GM23248 (cell line): Measurements from ENCODE around the gene BCAS1.

Experiments used
- EZH2 ChIP-seq: fragments of 200-600 bp; sonication (generic); IDR thresholded peaks from 2 replicates; pipeline ENCODE4 v1.6.1; 2018; ENCODE audit warnings: antibody characterized with exemption, mild to moderate bottlenecking; ENCODE audit not compliant: insufficient read depth, poor library complexity, severe bottlenecking
- EZH2phosphoT487 ChIP-seq: fragments of 200-600 bp; sonication (generic); IDR thresholded peaks from 2 replicates; pipeline ENCODE4 v1.6.1; 2018; ENCODE audit warnings: antibody characterized with exemption, moderate library complexity, mild to moderate bottlenecking, low read depth; ENCODE audit not compliant: insufficient read depth

DNA sequence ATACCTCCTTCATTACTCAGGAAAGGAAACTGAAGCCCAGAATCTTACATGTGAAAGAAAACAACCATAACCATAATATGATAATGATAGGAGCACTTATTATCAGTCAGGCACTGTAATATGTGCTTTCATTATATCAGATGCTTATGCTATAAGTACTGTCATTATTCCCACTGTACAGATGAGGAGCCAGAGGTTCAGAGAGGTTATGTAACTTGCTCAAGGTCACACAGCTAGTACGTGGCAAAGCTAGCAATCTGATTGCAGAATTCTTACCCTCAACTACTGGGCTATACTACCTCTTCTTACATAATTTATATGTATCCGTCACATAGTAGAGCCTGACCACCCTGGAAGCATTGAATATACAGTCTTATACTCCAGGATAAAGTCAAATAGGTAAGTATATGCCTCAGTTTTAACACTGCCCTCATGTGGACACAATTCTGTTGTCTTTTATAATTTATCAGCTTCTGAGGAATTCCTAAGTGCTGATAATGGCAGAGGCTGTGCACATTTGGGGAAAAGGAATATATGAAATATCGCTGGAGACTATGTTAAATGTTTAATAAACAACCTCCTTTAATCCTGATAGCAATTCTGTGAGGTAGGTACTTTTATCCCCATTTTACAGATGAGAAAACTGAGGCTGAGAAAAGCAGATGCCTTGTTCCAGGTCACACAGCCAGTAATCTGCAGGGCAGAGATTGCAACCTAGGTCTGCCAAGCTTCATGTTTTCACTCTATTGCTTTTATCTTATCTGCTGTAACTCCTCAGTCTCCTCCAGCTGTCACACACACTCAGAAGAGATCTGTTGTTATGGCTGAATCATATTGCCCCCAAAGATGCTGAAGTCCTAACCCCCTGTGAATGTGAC is 13.4 kb downstream of the BCAS1 start:
- TF ChIP-seq EZH2phosphoT487 (no peak), EZH2 (no peak)
